Measurements from ENCODE around the gene EPHB2. TPM values are rescaled to one million over a fixed set of nuclear protein-coding genes. Genes with fewer than 3 reads are reported as not detected.

EPHB2 gene
- total and polyA plus RNA-seq, 2 experiments from 2014 or later: 1.0 to 5.1 TPM

- Histone ChIP-seq H3K9me3 (ENCODE audit: low read depth) (no peaks in the 10 kb centered on the region), H3F3A (ENCODE audit: insufficient read depth) (peaks cover 7% of the 10 kb centered on the region; the same call in 1 of the 2 replicates), H3K4me2 (ENCODE audit: unreplicated experiment) (no peak overlapping the region), H3K9ac (no peak overlapping the region), H3K79me2 (ENCODE audit: insufficient read depth) (no peaks in the 10 kb centered on the region), H3K36me3 (ENCODE audit: low read depth) (no peaks in the 10 kb centered on the region), H3K4me3 (no peak overlapping the region), H3K27ac (no peak overlapping the region), H2AFZ (no peak overlapping the region), H3K27me3 (replicated peaks; ENCODE audit: insufficient read depth) (no peaks in the 10 kb centered on the region), H3K9me2 (ENCODE audit: insufficient read depth) (no peaks in the 10 kb centered on the region), H3K4me1 (ENCODE audit: insufficient read depth) (peaks cover 34% of the 10 kb centered on the region), H4K20me1 (ENCODE audit: insufficient read depth) (no peaks in the 10 kb centered on the region)
- in situ Hi-C loops (cut with MboI): no loop called here
- WGBS, 2 experiments (ENCODE audit: low coverage in 1 of 2, low lambda C conversion rate in 2 of 2, missing lambda C conversion rate in 2 of 2): 87 to 93% methylated on average over 9 of the region's 9 CpGs
- DNase-seq: peak; percentile 22
- TF ChIP-seq EZH2phosphoT487 (IDR thresholded peaks at IDR 0.05; ENCODE audit: insufficient read depth, low read depth) (no peak), EZH2 (IDR thresholded peaks at IDR 0.05; ENCODE audit: insufficient read depth, poor library complexity, severe bottlenecking) (no peak)
Measured at GRCh38 chr1:22827666-22828483, 117.2 kb downstream of the EPHB2 start.

GRCh38 chr1:22828484-22829308 is 118.1 kb downstream of the EPHB2 start:
- Histone ChIP-seq H3K27me3 (replicated peaks; ENCODE audit: insufficient read depth) (no peaks in the 10 kb centered on the region), H2AFZ (no peak overlapping the region), H4K20me1 (ENCODE audit: insufficient read depth) (no peaks in the 10 kb centered on the region), H3K9me3 (ENCODE audit: low read depth) (no peaks in the 10 kb centered on the region), H3K4me2 (ENCODE audit: unreplicated experiment) (no peak overlapping the region), H3K4me3 (no peak overlapping the region), H3K9me2 (ENCODE audit: insufficient read depth) (no peaks in the 10 kb centered on the region), H3F3A (ENCODE audit: insufficient read depth) (peaks cover 9% of the 10 kb centered on the region; the same call in 1 of the 2 replicates), H3K36me3 (ENCODE audit: low read depth) (no peaks in the 10 kb centered on the region), H3K9ac (no peak overlapping the region), H3K27ac (no peak overlapping the region), H3K79me2 (ENCODE audit: insufficient read depth) (no peaks in the 10 kb centered on the region), H3K4me1 (ENCODE audit: insufficient read depth) (peaks cover 34% of the 10 kb centered on the region)
- 49 to 62% methylated on average over 14 to 15 of the region's 15 CpGs for WGBS, 2 experiments (ENCODE audit: low coverage in 1 of 2, low lambda C conversion rate in 2 of 2, missing lambda C conversion rate in 2 of 2)
- in situ Hi-C loops (cut with MboI): no loop called here
- no peak for TF ChIP-seq EZH2 (IDR thresholded peaks at IDR 0.05; ENCODE audit: insufficient read depth, poor library complexity, severe bottlenecking)
- TF ChIP-seq EZH2phosphoT487 (IDR thresholded peaks at IDR 0.05; ENCODE audit: insufficient read depth, low read depth): no peak
- peak; percentile 66 for DNase-seq

GRCh38 chr1:22829309-22829989 is 118.8 kb downstream of the EPHB2 start:
- H3K36me3 ChIP-seq (ENCODE audit: low read depth): no peaks in the 10 kb centered on the region
- H3F3A ChIP-seq (ENCODE audit: insufficient read depth): peaks cover 9% of the 10 kb centered on the region; the same call in 1 of the 2 replicates
- in situ Hi-C loops (cut with MboI): no loop called here
- no peak overlapping the region for H2AFZ ChIP-seq
- no peak overlapping the region for H3K27ac ChIP-seq
- H4K20me1 ChIP-seq (ENCODE audit: insufficient read depth): no peaks in the 10 kb centered on the region
- H3K4me1 ChIP-seq (ENCODE audit: insufficient read depth): peaks cover 34% of the 10 kb centered on the region
- H3K9me2 ChIP-seq (ENCODE audit: insufficient read depth): no peaks in the 10 kb centered on the region
- H3K27me3 ChIP-seq (replicated peaks; ENCODE audit: insufficient read depth): no peaks in the 10 kb centered on the region
- no peaks in the 10 kb centered on the region for H3K79me2 ChIP-seq (ENCODE audit: insufficient read depth)
- TF ChIP-seq EZH2phosphoT487 (IDR thresholded peaks at IDR 0.05; ENCODE audit: insufficient read depth, low read depth) (no peak), EZH2 (IDR thresholded peaks at IDR 0.05; ENCODE audit: insufficient read depth, poor library complexity, severe bottlenecking) (no peak)
- 70 to 75% methylated on average over 11 to 12 of the region's 12 CpGs for WGBS, 2 experiments (ENCODE audit: low coverage in 1 of 2, low lambda C conversion rate in 2 of 2, missing lambda C conversion rate in 2 of 2)
- no peak overlapping the region for H3K4me2 ChIP-seq (ENCODE audit: unreplicated experiment)
- H3K9me3 ChIP-seq (ENCODE audit: low read depth): no peaks in the 10 kb centered on the region
- DNase-seq: no peak
- no peak overlapping the region for H3K4me3 ChIP-seq
- no peak overlapping the region for H3K9ac ChIP-seq

GRCh38 chr1:22830041-22830566 is 119.5 kb downstream of the EPHB2 start:
- Histone ChIP-seq H3K27ac (no peak overlapping the region), H3K27me3 (replicated peaks; ENCODE audit: insufficient read depth) (no peaks in the 10 kb centered on the region), H3K79me2 (ENCODE audit: insufficient read depth) (no peaks in the 10 kb centered on the region), H3K9ac (no peak overlapping the region), H4K20me1 (ENCODE audit: insufficient read depth) (no peaks in the 10 kb centered on the region), H3K9me3 (ENCODE audit: low read depth) (no peaks in the 10 kb centered on the region), H2AFZ (no peak overlapping the region), H3K9me2 (ENCODE audit: insufficient read depth) (no peaks in the 10 kb centered on the region), H3K4me1 (ENCODE audit: insufficient read depth) (peaks cover 34% of the 10 kb centered on the region), H3F3A (ENCODE audit: insufficient read depth) (peaks cover 9% of the 10 kb centered on the region; the same call in 1 of the 2 replicates), H3K4me3 (no peak overlapping the region), H3K36me3 (ENCODE audit: low read depth) (no peaks in the 10 kb centered on the region), H3K4me2 (ENCODE audit: unreplicated experiment) (no peak overlapping the region)
- WGBS, 2 experiments (ENCODE audit: low coverage in 1 of 2, low lambda C conversion rate in 2 of 2, missing lambda C conversion rate in 2 of 2): 98% methylated on average over 6 of the region's 6 CpGs
- in situ Hi-C loops (cut with MboI): no loop called here
- TF ChIP-seq EZH2 (IDR thresholded peaks at IDR 0.05; ENCODE audit: insufficient read depth, poor library complexity, severe bottlenecking) (no peak), EZH2phosphoT487 (IDR thresholded peaks at IDR 0.05; ENCODE audit: insufficient read depth, low read depth) (no peak)
- no peak for DNase-seq

All from GM23248 (cell line).